Measurements from ENCODE around the gene ALDH2.
A peak's percentile ranks its signal among the peaks of the same experiment; 100 is the strongest.

The ALDH2 gene

GRCh38 chr12:111749391-111749790 lies 17.3 kb upstream of the ALDH2 start:
- Histone ChIP-seq H2AFZ (ENCODE audit: low read length) (no peak overlapping the region), H3K4me2 (ENCODE audit: low read depth, low read length, poor library complexity, severe bottlenecking) (no peak overlapping the region), H3K4me1 (ENCODE audit: insufficient read depth, low read length, poor library complexity, severe bottlenecking) (no peaks in the 10 kb centered on the region), H3K4me3 (ENCODE audit: low read length, poor library complexity, severe bottlenecking) (no peak overlapping the region), H3K79me2 (ENCODE audit: insufficient read depth, low read length) (no peaks in the 10 kb centered on the region), H3K36me3 (ENCODE audit: insufficient read depth, low read length) (no peaks in the 10 kb centered on the region; the same call in 1 of the 2 replicates), H3F3A (ENCODE audit: low read depth) (no peaks in the 10 kb centered on the region), H3K9me3 (ENCODE audit: insufficient read depth, low read depth, low read length) (no peaks in the 10 kb centered on the region), H4K20me1 (ENCODE audit: insufficient read depth, low read length, poor library complexity, severe bottlenecking) (no peaks in the 10 kb centered on the region), H3K9me2 (replicated peaks; ENCODE audit: low read depth, low read length) (no peaks in the 10 kb centered on the region), H3K27me3 (ENCODE audit: insufficient read depth, low read length, poor library complexity, severe bottlenecking) (no peaks in the 10 kb centered on the region), H3K9ac (ENCODE audit: low read depth, low read length, poor library complexity, severe bottlenecking) (no peak overlapping the region)
- no peak for TF ChIP-seq CTCF (conservative IDR thresholded peaks at IDR 0.05; ENCODE audit: low read length)
- no peak for TF ChIP-seq EZH2phosphoT487 (IDR thresholded peaks at IDR 0.05; ENCODE audit: borderline replicate concordance)

DNA sequence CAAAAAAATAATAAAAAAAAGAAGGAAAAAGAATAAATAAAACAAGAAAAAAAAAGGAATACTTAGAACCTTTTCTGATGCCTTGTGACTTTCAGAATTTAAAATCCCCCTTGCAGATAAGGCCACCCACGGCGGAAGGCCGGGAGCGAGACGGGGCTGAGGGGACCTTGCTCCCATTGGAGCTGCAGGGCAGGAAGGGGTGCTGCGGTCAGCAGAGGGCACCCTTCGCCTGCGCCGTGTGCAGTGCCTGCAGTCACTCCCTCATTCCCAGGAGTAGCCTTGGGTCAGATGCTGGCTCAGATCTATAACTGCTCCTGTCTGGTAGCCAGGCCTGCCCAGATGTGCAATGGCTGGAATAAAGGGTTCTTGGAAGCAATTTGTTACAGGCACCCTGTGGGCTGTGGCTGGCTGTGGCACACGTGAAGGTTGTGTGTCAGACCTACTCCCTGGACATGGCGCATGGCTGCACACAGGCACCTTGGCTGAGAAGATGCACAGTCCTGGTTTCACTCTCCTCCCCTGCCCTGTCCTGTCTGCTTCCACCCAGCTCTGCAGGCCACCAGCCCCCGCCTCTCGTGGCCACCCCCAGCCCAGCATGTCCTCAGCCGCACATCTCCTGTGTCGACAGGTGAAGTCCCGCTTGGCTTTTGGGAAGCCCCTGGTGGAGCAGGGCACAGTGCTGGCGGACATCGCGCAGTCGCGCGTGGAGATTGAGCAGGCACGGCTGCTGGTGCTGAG lies 13.4 kb upstream of the ALDH2 start:
- no peaks in the 10 kb centered on the region for H3K9me3 ChIP-seq (ENCODE audit: insufficient read depth, low read depth, low read length)
- no peaks in the 10 kb centered on the region for H3K79me2 ChIP-seq (ENCODE audit: insufficient read depth, low read length)
- no peaks in the 10 kb centered on the region for H3K9me2 ChIP-seq (replicated peaks; ENCODE audit: low read depth, low read length)
- H4K20me1 ChIP-seq (ENCODE audit: insufficient read depth, low read length, poor library complexity, severe bottlenecking), result no peaks in the 10 kb centered on the region
- H3F3A ChIP-seq (ENCODE audit: low read depth), result no peaks in the 10 kb centered on the region
- peaks cover 16% of the 10 kb centered on the region for H3K4me1 ChIP-seq (ENCODE audit: insufficient read depth, low read length, poor library complexity, severe bottlenecking)
- no peak overlapping the region for H3K4me3 ChIP-seq (ENCODE audit: low read length, poor library complexity, severe bottlenecking)
- H3K27me3 ChIP-seq (ENCODE audit: insufficient read depth, low read length, poor library complexity, severe bottlenecking), result no peaks in the 10 kb centered on the region
- no peak overlapping the region for H3K4me2 ChIP-seq (ENCODE audit: low read depth, low read length, poor library complexity, severe bottlenecking)
- no peak overlapping the region for H2AFZ ChIP-seq (ENCODE audit: low read length)
- H3K36me3 ChIP-seq (ENCODE audit: insufficient read depth, low read length), result no peaks in the 10 kb centered on the region
- H3K9ac ChIP-seq (ENCODE audit: low read depth, low read length, poor library complexity, severe bottlenecking), result no peak overlapping the region
- TF ChIP-seq EZH2phosphoT487 (IDR thresholded peaks at IDR 0.05; ENCODE audit: borderline replicate concordance) (no peak), CTCF (conservative IDR thresholded peaks at IDR 0.05; ENCODE audit: low read length) (peak; percentile 77)

DNA sequence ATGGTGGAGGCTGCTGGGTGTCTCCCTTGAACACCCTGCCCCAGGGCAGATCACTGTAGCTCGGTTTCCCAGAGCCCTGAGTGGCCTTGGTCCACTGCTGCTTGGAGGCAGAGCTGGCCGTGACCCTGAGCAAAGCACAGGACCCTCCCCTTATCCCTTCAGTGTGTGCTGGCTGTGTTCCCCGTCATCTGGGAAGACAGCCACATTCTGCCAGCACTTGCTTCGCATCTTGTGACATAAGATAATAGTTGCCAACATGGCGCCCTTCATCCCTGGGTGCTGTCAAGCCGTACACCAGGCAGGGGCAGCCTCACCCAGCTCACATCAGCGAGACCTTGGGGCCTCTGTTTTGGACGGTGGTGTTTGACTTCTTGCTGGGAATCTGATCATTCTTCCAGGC lies 12.1 kb upstream of the ALDH2 start:
- TF ChIP-seq EZH2phosphoT487 (IDR thresholded peaks at IDR 0.05; ENCODE audit: borderline replicate concordance) (no peak), CTCF (conservative IDR thresholded peaks at IDR 0.05; ENCODE audit: low read length) (no peak)
- Histone ChIP-seq H3K4me3 (ENCODE audit: low read length, poor library complexity, severe bottlenecking) (no peak overlapping the region), H2AFZ (ENCODE audit: low read length) (no peak overlapping the region), H3K9me2 (replicated peaks; ENCODE audit: low read depth, low read length) (no peaks in the 10 kb centered on the region), H3F3A (ENCODE audit: low read depth) (no peaks in the 10 kb centered on the region), H3K27me3 (ENCODE audit: insufficient read depth, low read length, poor library complexity, severe bottlenecking) (no peaks in the 10 kb centered on the region), H3K4me1 (ENCODE audit: insufficient read depth, low read length, poor library complexity, severe bottlenecking) (peaks cover 27% of the 10 kb centered on the region), H4K20me1 (ENCODE audit: insufficient read depth, low read length, poor library complexity, severe bottlenecking) (no peaks in the 10 kb centered on the region), H3K4me2 (ENCODE audit: low read depth, low read length, poor library complexity, severe bottlenecking) (no peak overlapping the region), H3K9me3 (ENCODE audit: insufficient read depth, low read depth, low read length) (no peaks in the 10 kb centered on the region), H3K9ac (ENCODE audit: low read depth, low read length, poor library complexity, severe bottlenecking) (no peak overlapping the region), H3K79me2 (ENCODE audit: insufficient read depth, low read length) (no peaks in the 10 kb centered on the region), H3K36me3 (ENCODE audit: insufficient read depth, low read length) (no peaks in the 10 kb centered on the region)

Data from Loucy (cell line).